Prostate gland (tissue), 2 donors: Measurements from ENCODE around the gene ATP6V1G2. TPM values are rescaled to one million over a fixed set of nuclear protein-coding genes. Genes with fewer than 3 reads are reported as not detected.

ENCODE experiments used
- DNase-seq: peaks from one replicate; pipeline ENCODE4 v3.0.0-alpha.2; 2019; ENCODE audit warnings: low spot score
- H3K27ac ChIP-seq, 2 donors: fragments of 200-600 bp; sonication (generic); 2 replicates each; pipeline ENCODE4 v1.5.1; 2017 to 2019
- H3K27me3 ChIP-seq: fragments of 200-600 bp; sonication (generic); replicated peaks from 2 replicates; pipeline ENCODE4 v1.5.1; 2019; ENCODE audit not compliant: insufficient read depth
- H3K36me3 ChIP-seq, 2 donors: fragments of 200-600 bp; sonication (generic); 1 replicate in 1 of 2; 2 replicates in 1 of 2; pipeline versions ENCODE4 v1.5.1 to v1.8.1; 2017 to 2019
- H3K4me1 ChIP-seq: fragments of 200-600 bp; sonication (generic); replicated peaks from 2 replicates; pipeline ENCODE4 v1.5.1; 2019
- H3K4me3 ChIP-seq, 2 donors: fragments of 200-600 bp; sonication (generic); 2 replicates each; pipeline ENCODE4 v1.5.1; 2017 to 2019
- H3K9me3 ChIP-seq: fragments of 200-600 bp; sonication (generic); 2 replicates; pipeline ENCODE4 v1.5.1; 2017
- POLR2A ChIP-seq: fragments of 450-650 bp; IDR thresholded peaks from one replicate; pipeline ENCODE4 v1.6.1; 2016; ENCODE audit warnings: antibody characterized with exemption, mild to moderate bottlenecking
- POLR2AphosphoS5 ChIP-seq: sonication (generic); formaldehyde crosslinking; IDR thresholded peaks from one replicate; pipeline ENCODE4 v1.6.1; 2017; ENCODE audit warnings: antibody characterized with exemption
- WGBS: methylation state at CpG from one replicate; pipeline ENCODE4 v1.1.5; 2018; 5-methylcytosine and 5-hydroxymethylcytosine counted together
- intact Hi-C: fragments of 100-400 bp; cut with DNase I; formaldehyde crosslinking; loops from one replicate; pipeline ENCODE4 v1.14.2; 2022
- total RNA-seq, 2 donors: library from RNA; depleted of rRNA; stranded (reverse); fragments of >200 nt; gene quantifications; one replicate each; pipeline ENCODE4 v1.1.0, GENCODE V29; 2016
- TF ChIP-seq, protein P1 (sequence below), 4 experiments: fragments of 200-600 bp in 2 of 4; fragments of 450-650 bp in 2 of 4; sonication (generic) in 2 of 4; IDR thresholded peaks; 1 replicate in 3 of 4; 2 replicates in 1 of 4; pipeline ENCODE4 v1.5.1; 2016 to 2019; ENCODE audit warnings: antibody characterized with exemption in 4 of 4, mild to moderate bottlenecking in 2 of 4, moderate library complexity in 2 of 4

ATP6V1G2 gene
- total RNA-seq, 2 donors from 2014 or later: 0.36 to 0.74 TPM

- Histone ChIP-seq H3K4me1 (no peaks in the 10 kb centered on the region), H3K4me3 (no peak overlapping the region), H3K27me3 (no peaks in the 10 kb centered on the region), H3K9me3 (no peaks in the 10 kb centered on the region), H3K27ac (no peak overlapping the region), H3K36me3 (peaks cover 5 to 9% of the 10 kb centered on the region in 2 donors)
- TF ChIP-seq POLR2AphosphoS5: no peak
- 75% methylated on average over 7 of the region's 7 CpGs for WGBS
- intact Hi-C loops: no loop called here
- no peak for DNase-seq
Observed at GRCh38 chr6:31559958-31560696, 13.7 kb upstream of the ATP6V1G2 start.

GRCh38 chr6:31559606-31559957 lies 13.2 kb upstream of the ATP6V1G2 start:
- TF ChIP-seq POLR2A (no peak), POLR2AphosphoS5 (no peak)
- TF ChIP-seq, protein P1, sequence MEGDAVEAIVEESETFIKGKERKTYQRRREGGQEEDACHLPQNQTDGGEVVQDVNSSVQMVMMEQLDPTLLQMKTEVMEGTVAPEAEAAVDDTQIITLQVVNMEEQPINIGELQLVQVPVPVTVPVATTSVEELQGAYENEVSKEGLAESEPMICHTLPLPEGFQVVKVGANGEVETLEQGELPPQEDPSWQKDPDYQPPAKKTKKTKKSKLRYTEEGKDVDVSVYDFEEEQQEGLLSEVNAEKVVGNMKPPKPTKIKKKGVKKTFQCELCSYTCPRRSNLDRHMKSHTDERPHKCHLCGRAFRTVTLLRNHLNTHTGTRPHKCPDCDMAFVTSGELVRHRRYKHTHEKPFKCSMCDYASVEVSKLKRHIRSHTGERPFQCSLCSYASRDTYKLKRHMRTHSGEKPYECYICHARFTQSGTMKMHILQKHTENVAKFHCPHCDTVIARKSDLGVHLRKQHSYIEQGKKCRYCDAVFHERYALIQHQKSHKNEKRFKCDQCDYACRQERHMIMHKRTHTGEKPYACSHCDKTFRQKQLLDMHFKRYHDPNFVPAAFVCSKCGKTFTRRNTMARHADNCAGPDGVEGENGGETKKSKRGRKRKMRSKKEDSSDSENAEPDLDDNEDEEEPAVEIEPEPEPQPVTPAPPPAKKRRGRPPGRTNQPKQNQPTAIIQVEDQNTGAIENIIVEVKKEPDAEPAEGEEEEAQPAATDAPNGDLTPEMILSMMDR (IDR thresholded peaks at IDR 0.05): no peak
- Histone ChIP-seq H3K36me3 (peaks cover 5 to 9% of the 10 kb centered on the region in 2 donors), H3K9me3 (no peaks in the 10 kb centered on the region), H3K27me3 (no peaks in the 10 kb centered on the region), H3K4me1 (no peaks in the 10 kb centered on the region), H3K27ac (no peak overlapping the region), H3K4me3 (no peak overlapping the region)
- intact Hi-C loops: no loop called here
- WGBS: 68% methylated on average over 4 of the region's 4 CpGs
- no peak for DNase-seq

- intact Hi-C loops: no loop called here
- Histone ChIP-seq H3K27me3 (no peaks in the 10 kb centered on the region), H3K36me3 (peaks cover 5 to 9% of the 10 kb centered on the region in 2 donors), H3K27ac (no peak overlapping the region), H3K4me1 (no peaks in the 10 kb centered on the region), H3K9me3 (no peaks in the 10 kb centered on the region), H3K4me3 (no peak overlapping the region)
- TF ChIP-seq, protein P1 (IDR thresholded peaks at IDR 0.05): no peak
- no peak for TF ChIP-seq POLR2A
- TF ChIP-seq POLR2AphosphoS5: no peak
- DNase-seq: no peak
- WGBS: 77% methylated on average over 14 of the region's 14 CpGs
Observed at GRCh38 chr6:31558631-31559500, 12.5 kb upstream of the ATP6V1G2 start.

- intact Hi-C loops: no loop called here
- Histone ChIP-seq H3K4me3 (no peak overlapping the region), H3K27me3 (no peaks in the 10 kb centered on the region), H3K36me3 (peaks cover 5 to 9% of the 10 kb centered on the region in 2 donors), H3K4me1 (no peaks in the 10 kb centered on the region), H3K9me3 (no peaks in the 10 kb centered on the region), H3K27ac (no peak overlapping the region)
- 90% methylated on average over 8 of the region's 8 CpGs for WGBS
- TF ChIP-seq, protein P1 (IDR thresholded peaks at IDR 0.05): no peak
- TF ChIP-seq POLR2AphosphoS5: no peak
- no peak for TF ChIP-seq POLR2A
- no peak for DNase-seq
Observed at GRCh38 chr6:31558318-31558625, 11.9 kb upstream of the ATP6V1G2 start.

- DNase-seq: no peak
- 77% methylated on average over 24 of the region's 24 CpGs for WGBS
- Histone ChIP-seq H3K36me3 (peaks cover 5 to 9% of the 10 kb centered on the region in 2 donors), H3K9me3 (no peaks in the 10 kb centered on the region), H3K4me1 (no peaks in the 10 kb centered on the region), H3K4me3 (no peak overlapping the region), H3K27ac (no peak overlapping the region), H3K27me3 (no peaks in the 10 kb centered on the region)
- no peak for TF ChIP-seq POLR2AphosphoS5
- TF ChIP-seq, protein P1 (IDR thresholded peaks at IDR 0.05): no peak
- no peak for TF ChIP-seq POLR2A
- intact Hi-C loops: no loop called here
Observed at GRCh38 chr6:31557443-31558317, 11.3 kb upstream of the ATP6V1G2 start.
